Progenitor cell of endocrine pancreas (in vitro differentiated cells): ENCODE results near the gene STAB2. TPM values are rescaled to one million over a fixed set of nuclear protein-coding genes. Genes with fewer than 3 reads are reported as not detected.

ENCODE experiments used
- DNase-seq: peaks from one replicate; pipeline ENCODE4 v3.0.0; 2021; ENCODE audit warnings: low spot score; ENCODE audit not compliant: unreplicated experiment
- H3K27ac Mint-ChIP-seq: 2 replicates; pipeline ENCODE4 v1.8.0; 2021; ENCODE audit warnings: mild to moderate bottlenecking, moderate library complexity, mixed read lengths
- H3K27me3 Mint-ChIP-seq: 2 replicates; pipeline ENCODE4 v1.8.0; 2021; ENCODE audit warnings: mixed read lengths
- H3K36me3 Mint-ChIP-seq: 2 replicates; pipeline ENCODE4 v1.8.0; 2022; ENCODE audit warnings: mixed read lengths; ENCODE audit not compliant: insufficient read depth
- H3K4me1 Mint-ChIP-seq: 2 replicates; pipeline ENCODE4 v1.8.0; 2021; ENCODE audit warnings: low read depth, mixed read lengths
- H3K4me3 Mint-ChIP-seq: 2 replicates; pipeline ENCODE4 v1.8.0; 2021; ENCODE audit warnings: low read depth, mild to moderate bottlenecking, moderate library complexity, mixed read lengths
- H3K9me3 Mint-ChIP-seq: 2 replicates; pipeline ENCODE4 v1.8.0; 2021; ENCODE audit warnings: low read depth, mixed read lengths
- total RNA-seq: library from RNA; stranded (reverse); gene quantifications from 2 replicates; pipeline ENCODE4 v1.2.1, GENCODE V29; 2021
- TF ChIP-seq, protein P1 (sequence below): fragments of 200-600 bp; sonication (generic); IDR thresholded peaks from one replicate; pipeline ENCODE4 v1.5.0; 2021; ENCODE audit warnings: antibody characterized with exemption, mild to moderate bottlenecking; ENCODE audit not compliant: unreplicated experiment

STAB2 gene
- total RNA-seq, 1 donor from 2014 or later = not detected

DNA sequence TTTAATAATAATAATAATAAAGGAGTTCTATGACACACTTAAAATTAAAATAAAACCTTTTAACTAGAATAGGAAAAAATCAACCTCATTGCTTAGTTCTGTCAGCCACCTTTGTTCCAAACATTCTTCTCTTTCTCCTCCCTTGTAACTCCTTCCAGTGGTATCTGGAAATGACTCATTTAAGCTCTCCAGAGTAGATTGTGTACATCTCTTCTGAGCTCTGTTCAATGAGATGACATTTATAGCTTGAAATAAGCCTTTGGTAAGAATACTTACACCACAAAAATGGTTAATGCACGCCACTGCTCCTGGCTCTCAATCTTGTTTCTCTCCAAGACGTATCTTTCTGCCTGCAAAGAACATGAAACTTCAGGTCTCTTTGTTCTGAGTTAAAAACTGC lies 70.3 kb downstream of the STAB2 start:
- Mint-ChIP-seq H3K9me3 (peaks cover 5% of the 10 kb centered on the region), H3K36me3 (no peaks in the 10 kb centered on the region), H3K4me3 (no peak overlapping the region), H3K4me1 (peaks cover 5% of the 10 kb centered on the region), H3K27me3 (peaks cover 20% of the 10 kb centered on the region), H3K27ac (no peak overlapping the region)
- DNase-seq = no peak
- TF ChIP-seq, protein P1, sequence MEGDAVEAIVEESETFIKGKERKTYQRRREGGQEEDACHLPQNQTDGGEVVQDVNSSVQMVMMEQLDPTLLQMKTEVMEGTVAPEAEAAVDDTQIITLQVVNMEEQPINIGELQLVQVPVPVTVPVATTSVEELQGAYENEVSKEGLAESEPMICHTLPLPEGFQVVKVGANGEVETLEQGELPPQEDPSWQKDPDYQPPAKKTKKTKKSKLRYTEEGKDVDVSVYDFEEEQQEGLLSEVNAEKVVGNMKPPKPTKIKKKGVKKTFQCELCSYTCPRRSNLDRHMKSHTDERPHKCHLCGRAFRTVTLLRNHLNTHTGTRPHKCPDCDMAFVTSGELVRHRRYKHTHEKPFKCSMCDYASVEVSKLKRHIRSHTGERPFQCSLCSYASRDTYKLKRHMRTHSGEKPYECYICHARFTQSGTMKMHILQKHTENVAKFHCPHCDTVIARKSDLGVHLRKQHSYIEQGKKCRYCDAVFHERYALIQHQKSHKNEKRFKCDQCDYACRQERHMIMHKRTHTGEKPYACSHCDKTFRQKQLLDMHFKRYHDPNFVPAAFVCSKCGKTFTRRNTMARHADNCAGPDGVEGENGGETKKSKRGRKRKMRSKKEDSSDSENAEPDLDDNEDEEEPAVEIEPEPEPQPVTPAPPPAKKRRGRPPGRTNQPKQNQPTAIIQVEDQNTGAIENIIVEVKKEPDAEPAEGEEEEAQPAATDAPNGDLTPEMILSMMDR = no peak

DNA sequence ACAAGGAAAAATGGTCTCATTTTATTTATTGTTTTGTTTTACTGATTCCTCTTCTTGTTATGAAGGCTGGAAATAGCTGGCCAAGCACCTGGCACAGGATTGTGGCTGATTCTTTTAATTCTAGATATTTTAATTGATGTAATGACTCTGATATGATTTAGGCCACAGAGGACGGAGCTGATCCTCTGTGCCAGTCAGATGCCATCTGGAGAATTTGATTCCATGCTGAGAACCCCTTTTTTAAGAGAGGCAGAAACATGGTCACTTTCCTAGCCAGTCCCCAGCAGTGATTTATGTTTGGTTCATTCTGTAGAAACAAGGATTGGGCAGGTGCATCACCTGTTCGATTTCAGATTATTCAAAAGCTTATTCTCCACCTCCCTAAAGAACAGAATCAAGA lies 77.6 kb downstream of the STAB2 start:
- Mint-ChIP-seq H3K9me3 (no peaks in the 10 kb centered on the region), H3K27ac (no peak overlapping the region), H3K36me3 (no peaks in the 10 kb centered on the region), H3K27me3 (peaks cover 23% of the 10 kb centered on the region), H3K4me3 (no peak overlapping the region), H3K4me1 (peaks cover 6% of the 10 kb centered on the region)
- no peak for DNase-seq
- TF ChIP-seq, protein P1 = no peak

DNA sequence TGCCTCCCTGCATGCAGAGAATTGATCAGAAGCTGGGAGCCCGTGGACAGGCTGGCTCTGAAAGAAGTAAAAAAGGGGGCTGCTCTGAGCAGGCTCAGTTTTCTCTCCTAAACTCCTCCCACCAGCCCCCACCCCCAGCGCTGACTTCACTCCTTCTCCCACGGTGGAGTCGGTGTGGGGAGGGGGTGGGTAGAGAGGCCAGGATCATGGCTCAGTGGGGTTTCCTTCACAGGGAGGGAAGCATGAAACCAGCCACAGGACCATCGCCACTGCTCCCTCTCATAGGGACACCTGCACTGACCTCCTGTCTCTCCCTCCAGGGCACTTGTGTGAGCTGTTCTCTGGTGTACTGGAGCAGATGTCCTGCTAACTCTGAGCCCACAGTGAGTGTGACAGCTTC lies 78.9 kb downstream of the STAB2 start:
- TF ChIP-seq, protein P1 = no peak
- Mint-ChIP-seq H3K27me3 (peaks cover 23% of the 10 kb centered on the region), H3K4me3 (no peak overlapping the region), H3K9me3 (no peaks in the 10 kb centered on the region), H3K36me3 (no peaks in the 10 kb centered on the region), H3K27ac (no peak overlapping the region), H3K4me1 (peaks cover 8% of the 10 kb centered on the region)
- no peak for DNase-seq

DNA sequence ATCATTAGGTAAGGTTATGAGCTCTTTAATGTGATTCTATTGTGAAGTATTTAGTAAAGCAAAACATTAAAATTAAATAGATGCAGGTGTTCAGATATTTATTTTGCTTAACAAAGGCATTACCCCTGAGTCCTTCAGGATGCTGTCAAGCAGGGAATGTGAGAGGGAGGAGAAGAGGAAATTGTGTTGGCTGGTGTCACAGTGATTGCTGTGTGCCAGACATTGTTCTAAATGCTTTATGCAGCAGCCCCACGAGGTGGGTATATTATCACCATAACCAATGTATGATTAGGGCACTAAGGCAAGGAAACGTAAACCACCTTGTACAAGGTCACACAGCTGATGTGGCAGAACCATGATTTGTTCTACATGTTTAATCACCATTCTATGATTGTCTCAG lies 80.1 kb downstream of the STAB2 start:
- TF ChIP-seq, protein P1 = no peak
- Mint-ChIP-seq H3K36me3 (no peaks in the 10 kb centered on the region), H3K27ac (no peak overlapping the region), H3K4me1 (peaks cover 8% of the 10 kb centered on the region), H3K9me3 (no peaks in the 10 kb centered on the region), H3K4me3 (no peak overlapping the region), H3K27me3 (peaks cover 14% of the 10 kb centered on the region)
- no peak for DNase-seq

DNA sequence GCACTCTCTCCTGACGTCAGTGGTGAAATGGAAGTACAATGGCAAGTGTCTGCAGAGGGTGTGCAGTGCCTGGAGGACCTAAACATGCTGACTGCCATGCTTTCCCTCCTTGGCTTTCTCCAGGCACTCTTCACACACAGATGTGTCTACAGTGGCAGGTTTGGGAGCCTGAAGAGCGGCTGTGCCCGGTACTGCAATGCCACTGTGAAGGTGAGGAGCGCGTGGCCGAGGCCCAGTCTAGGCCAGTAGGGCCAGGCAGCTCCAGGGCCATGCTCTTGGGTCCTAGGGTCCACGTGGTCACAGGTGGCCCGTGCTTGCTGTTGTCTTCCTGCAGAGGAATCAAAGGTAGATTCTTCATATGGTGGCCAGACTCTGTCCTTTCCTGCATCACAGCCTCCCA lies 81.4 kb downstream of the STAB2 start:
- Mint-ChIP-seq H3K4me1 (peaks cover 20% of the 10 kb centered on the region), H3K36me3 (no peaks in the 10 kb centered on the region), H3K4me3 (no peak overlapping the region), H3K27me3 (peaks cover 9% of the 10 kb centered on the region), H3K9me3 (no peaks in the 10 kb centered on the region), H3K27ac (no peak overlapping the region)
- TF ChIP-seq, protein P1 = no peak
- DNase-seq = no peak

DNA sequence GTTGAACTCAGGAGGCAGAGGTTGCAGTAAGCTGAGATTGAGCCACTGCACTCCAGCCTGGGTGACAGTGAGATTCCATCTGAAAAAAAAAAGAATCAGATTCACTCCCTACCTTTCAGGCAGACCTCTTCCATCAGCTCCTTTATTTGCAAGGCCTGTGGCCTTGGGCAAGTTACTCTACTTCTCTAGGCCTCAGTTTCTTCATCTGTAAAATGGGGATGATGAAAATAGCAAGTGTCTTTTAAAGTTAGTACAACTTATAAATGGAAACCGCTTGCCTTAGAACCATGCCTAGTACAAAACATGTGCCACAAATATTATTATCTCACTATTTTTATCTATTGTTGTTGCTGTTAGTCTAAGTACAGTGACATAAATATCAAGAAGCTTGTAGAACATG lies 84.3 kb downstream of the STAB2 start:
- H3K4me1 Mint-ChIP-seq = peaks cover 22% of the 10 kb centered on the region
- H3K9me3 Mint-ChIP-seq = no peaks in the 10 kb centered on the region
- no peaks in the 10 kb centered on the region for H3K36me3 Mint-ChIP-seq
- H3K4me3 Mint-ChIP-seq = no peak overlapping the region
- TF ChIP-seq, protein P1 = no peak
- no peak overlapping the region for H3K27ac Mint-ChIP-seq
- H3K27me3 Mint-ChIP-seq = peaks cover 4% of the 10 kb centered on the region
- DNase-seq = no peak
